OCI-LY7 (cell line): ENCODE data around the gene COL6A3. TPM values are rescaled to one million over a fixed set of nuclear protein-coding genes. Genes with fewer than 3 reads are reported as not detected.

Experiments
- BruUV-seq: library from RNA; stranded (reverse); fragments of 400-500 nt; replicated peaks from 2 replicates; lab custom pipeline; 2021; lab: Mats Ljungman, UMichigan
- CTCF ChIA-PET: fragments of 300-600 bp; sonication (Branson Sonifier 250); formaldehyde crosslinking; loops from one replicate; lab custom pipeline; 2022; ENCODE audit warnings: antibody characterized with exemption; ENCODE audit not compliant: unreplicated experiment; lab: Charles Lee
- POLR2A ChIA-PET: fragments of 300-600 bp; sonication (Branson Sonifier 250); formaldehyde crosslinking; loops from one replicate; lab custom pipeline; 2022; ENCODE audit warnings: antibody characterized with exemption; lab: Charles Lee
- DNase-seq: peaks from one replicate; pipeline ENCODE4 v3.0.0-alpha.2; 2015; ENCODE audit warnings: low spot score
- H2AFZ ChIP-seq: fragments of 200-600 bp; sonication (generic), shearing (Covaris generic); 2 replicates; pipeline ENCODE4 v1.6.1; 2014; ENCODE audit warnings: mild to moderate bottlenecking, antibody characterized with exemption, low read length, moderate library complexity
- H3K27ac ChIP-seq: fragments of 200-600 bp; sonication (generic); 2 replicates; pipeline ENCODE4 v1.5.1; 2014; ENCODE audit warnings: mixed run types, low read depth, mild to moderate bottlenecking, moderate library complexity, low read length, inconsistent platforms; ENCODE audit not compliant: poor library complexity, severe bottlenecking
- H3K36me3 ChIP-seq: fragments of 200-600 bp; sonication (generic); 2 replicates; pipeline ENCODE4 v1.6.1; 2014; ENCODE audit warnings: mild to moderate bottlenecking, antibody characterized with exemption, low read length, moderate library complexity, mixed read lengths; ENCODE audit not compliant: insufficient read depth
- H3K4me1 ChIP-seq: fragments of 200-600 bp; sonication (generic); 2 replicates; pipeline ENCODE4 v1.5.1; 2014; ENCODE audit warnings: mild to moderate bottlenecking, low read length; ENCODE audit not compliant: insufficient read depth, poor library complexity, severe bottlenecking
- H3K4me2 ChIP-seq: fragments of 200-600 bp; sonication (generic); 2 replicates; pipeline ENCODE4 v1.6.1; 2014; ENCODE audit warnings: mild to moderate bottlenecking, low read length
- H3K4me3 ChIP-seq: fragments of 200-600 bp; sonication (generic); 2 replicates; pipeline ENCODE4 v1.5.1; 2014; ENCODE audit warnings: mild to moderate bottlenecking, low read depth, low read length; ENCODE audit not compliant: poor library complexity, severe bottlenecking
- H3K79me2 ChIP-seq: fragments of 200-600 bp; sonication (generic); 2 replicates; pipeline ENCODE4 v1.6.1; 2016; ENCODE audit warnings: low read depth, mild to moderate bottlenecking, low read length, moderate library complexity, mixed read lengths; ENCODE audit not compliant: insufficient read depth
- H3K9me2 ChIP-seq: fragments of 200-600 bp; sonication (generic); 2 replicates; pipeline ENCODE4 v1.6.1; 2016; ENCODE audit warnings: mild to moderate bottlenecking, low read length, mixed read lengths; ENCODE audit not compliant: insufficient read depth
- H3K9me3 ChIP-seq: fragments of 200-600 bp; sonication (generic); 2 replicates; pipeline ENCODE4 v1.6.1; 2014; ENCODE audit warnings: mild to moderate bottlenecking, mixed run types, low read length, mixed read lengths
- H4K20me1 ChIP-seq: fragments of 200-600 bp; sonication (generic); 2 replicates; pipeline ENCODE4 v1.6.1; 2014; ENCODE audit warnings: mild to moderate bottlenecking, antibody characterized with exemption, low read length, moderate library complexity, mixed read lengths; ENCODE audit not compliant: insufficient read depth
- EZH2phosphoT487 ChIP-seq: fragments of 200-600 bp; sonication (generic); IDR thresholded peaks from 2 replicates; pipeline ENCODE4 v1.6.1; 2018; ENCODE audit warnings: low read depth, borderline replicate concordance, mild to moderate bottlenecking, mixed run types, antibody characterized with exemption, low read length, moderate library complexity, mixed read lengths
- intact Hi-C: fragments of 100-400 bp; cut with micrococcal nuclease; formaldehyde crosslinking; loops from one replicate; pipeline ENCODE4 v1.10.0; 2022; ENCODE audit not compliant: unreplicated experiment
- total RNA-seq, 2 experiments: library from RNA; depleted of rRNA in 1 of 2; stranded (reverse); fragments of >200 nt in 1 of 2; shearing (Covaris generic) in 1 of 2; gene quantifications; 2 replicates each; pipeline ENCODE4 v1.2.3, GENCODE V29; 2014 to 2022
- TF ChIP-seq, protein P1 (sequence below): fragments of 200-600 bp; sonication (generic); conservative IDR thresholded peaks from 2 replicates; pipeline ENCODE4 v1.5.1; 2014; ENCODE audit warnings: mild to moderate bottlenecking, antibody characterized with exemption, low read length, moderate library complexity, mixed read lengths

COL6A3 gene
- total RNA-seq, 2 experiments from 2014 or later = not detected

DNA sequence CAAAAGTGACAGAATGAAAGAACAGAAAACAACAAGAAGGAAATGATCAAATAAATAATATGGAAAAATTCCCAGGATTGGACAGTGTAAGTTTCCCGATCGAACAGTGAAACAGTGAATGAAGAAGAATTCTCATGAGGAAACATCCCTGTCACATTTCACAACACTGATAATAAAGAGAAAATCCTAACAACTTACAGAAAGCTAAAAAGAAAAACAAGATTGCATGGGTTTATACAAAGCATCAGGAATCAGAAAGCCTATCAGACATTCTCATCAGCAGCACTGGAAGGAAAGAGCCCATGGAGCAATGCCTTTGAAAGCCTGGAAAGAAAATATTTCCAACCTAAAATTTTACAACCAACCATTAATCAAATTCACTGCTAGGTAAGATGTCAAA is 9.9 kb upstream of the COL6A3 start:
- ChIA-PET CTCF (no interaction called here), POLR2A (interaction anchor here (0.6 kb wide), 2 partner anchors 362 to 643 kb away, joined by 3 to 5 read pairs; no protein-coding TSS in a partner anchor)
- no peaks in the 10 kb centered on the region for H3K4me1 ChIP-seq
- H3K4me3 ChIP-seq = no peak overlapping the region
- H2AFZ ChIP-seq = no peak overlapping the region
- no peaks in the 10 kb centered on the region for H3K36me3 ChIP-seq
- no peaks in the 10 kb centered on the region for H3K9me2 ChIP-seq
- no peak for TF ChIP-seq EZH2phosphoT487
- TF ChIP-seq, protein P1, sequence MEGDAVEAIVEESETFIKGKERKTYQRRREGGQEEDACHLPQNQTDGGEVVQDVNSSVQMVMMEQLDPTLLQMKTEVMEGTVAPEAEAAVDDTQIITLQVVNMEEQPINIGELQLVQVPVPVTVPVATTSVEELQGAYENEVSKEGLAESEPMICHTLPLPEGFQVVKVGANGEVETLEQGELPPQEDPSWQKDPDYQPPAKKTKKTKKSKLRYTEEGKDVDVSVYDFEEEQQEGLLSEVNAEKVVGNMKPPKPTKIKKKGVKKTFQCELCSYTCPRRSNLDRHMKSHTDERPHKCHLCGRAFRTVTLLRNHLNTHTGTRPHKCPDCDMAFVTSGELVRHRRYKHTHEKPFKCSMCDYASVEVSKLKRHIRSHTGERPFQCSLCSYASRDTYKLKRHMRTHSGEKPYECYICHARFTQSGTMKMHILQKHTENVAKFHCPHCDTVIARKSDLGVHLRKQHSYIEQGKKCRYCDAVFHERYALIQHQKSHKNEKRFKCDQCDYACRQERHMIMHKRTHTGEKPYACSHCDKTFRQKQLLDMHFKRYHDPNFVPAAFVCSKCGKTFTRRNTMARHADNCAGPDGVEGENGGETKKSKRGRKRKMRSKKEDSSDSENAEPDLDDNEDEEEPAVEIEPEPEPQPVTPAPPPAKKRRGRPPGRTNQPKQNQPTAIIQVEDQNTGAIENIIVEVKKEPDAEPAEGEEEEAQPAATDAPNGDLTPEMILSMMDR = no peak
- H3K27ac ChIP-seq = no peak overlapping the region
- H4K20me1 ChIP-seq = no peaks in the 10 kb centered on the region
- H3K4me2 ChIP-seq = no peak overlapping the region
- no peaks in the 10 kb centered on the region for H3K79me2 ChIP-seq
- intact Hi-C loops = no loop called here
- DNase-seq = no peak
- no TSS peak for BruUV-seq
- H3K9me3 ChIP-seq = no peaks in the 10 kb centered on the region

DNA sequence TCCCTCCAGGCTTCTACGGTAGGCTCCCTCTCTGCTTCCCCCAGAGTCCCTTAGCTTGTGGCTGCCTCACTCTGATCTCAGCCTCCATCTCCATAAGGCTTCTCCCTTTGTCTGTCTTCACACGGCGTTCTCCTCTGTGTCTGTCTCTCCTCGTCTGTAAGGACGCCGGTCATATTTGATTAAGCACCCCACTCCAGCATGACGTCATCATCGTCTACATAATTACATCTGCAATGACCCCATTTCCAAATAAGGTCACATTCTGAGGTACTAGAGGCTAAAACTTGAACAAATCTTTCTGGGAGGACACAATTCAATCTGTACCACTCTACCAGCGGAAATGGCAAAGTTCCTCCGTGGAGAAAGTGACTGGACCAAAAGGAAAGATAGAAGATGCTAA is 8.3 kb upstream of the COL6A3 start:
- intact Hi-C loops = no loop called here
- Histone ChIP-seq H3K79me2 (no peaks in the 10 kb centered on the region), H3K4me1 (no peaks in the 10 kb centered on the region), H2AFZ (no peak overlapping the region), H3K4me3 (no peak overlapping the region), H3K27ac (no peak overlapping the region), H3K36me3 (no peaks in the 10 kb centered on the region), H3K9me2 (no peaks in the 10 kb centered on the region), H3K4me2 (no peak overlapping the region), H4K20me1 (no peaks in the 10 kb centered on the region), H3K9me3 (no peaks in the 10 kb centered on the region)
- TF ChIP-seq, protein P1 = no peak
- no peak for TF ChIP-seq EZH2phosphoT487
- no peak for DNase-seq
- BruUV-seq = no TSS peak
- POLR2A ChIA-PET = interaction anchor here (0.8 to 1.6 kb wide), 2 partner anchors 11 to 335 kb away, joined by 3 to 4 read pairs; no protein-coding TSS in a partner anchor
- CTCF ChIA-PET = interaction anchor here (0.9 to 1.4 kb wide), 2 partner anchors 11 to 49 kb away, joined by 3 to 4 read pairs; no protein-coding TSS in a partner anchor

DNA sequence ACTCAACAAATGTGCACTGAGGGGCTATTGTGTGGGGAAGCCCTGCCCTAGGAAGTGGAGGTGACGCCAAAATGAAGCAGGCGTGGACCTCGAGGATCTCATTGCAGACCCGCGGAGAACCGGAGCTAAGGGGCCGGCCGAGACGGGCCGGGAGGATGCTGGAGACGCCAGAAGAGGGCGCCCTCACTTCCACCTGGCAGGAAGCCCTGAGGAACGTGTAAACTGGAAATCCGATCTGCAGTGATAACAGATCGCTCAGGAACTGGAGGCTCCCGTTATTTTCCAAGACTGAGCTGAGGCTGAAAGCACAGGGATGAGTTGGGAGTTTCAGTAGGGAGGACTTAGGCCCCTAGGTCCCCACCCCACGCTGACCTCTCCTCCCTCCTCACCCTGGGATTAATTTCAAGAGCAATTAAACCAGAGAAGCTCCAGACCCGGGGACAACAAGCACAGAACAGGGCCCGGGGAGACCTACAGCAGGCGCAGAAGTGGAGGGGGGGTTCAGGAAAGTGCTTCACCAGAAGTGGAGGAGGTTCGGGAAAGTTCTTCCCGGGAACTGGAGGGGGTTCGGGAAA is 7.7 kb upstream of the COL6A3 start:
- no TSS peak for BruUV-seq
- no peaks in the 10 kb centered on the region for H4K20me1 ChIP-seq
- H3K4me1 ChIP-seq = no peaks in the 10 kb centered on the region
- TF ChIP-seq, protein P1 = peak; percentile 85
- TF ChIP-seq EZH2phosphoT487 = no peak
- peak overlapping the region; percentile 23; the same call in 1 of the 2 replicates for H3K4me2 ChIP-seq
- H3K4me3 ChIP-seq = no peak overlapping the region
- DNase-seq = peak; percentile 50
- intact Hi-C loops = no loop called here
- POLR2A ChIA-PET = interaction anchor here (0.8 to 1.6 kb wide), 2 partner anchors 10 to 335 kb away, joined by 3 to 4 read pairs; no protein-coding TSS in a partner anchor
- H3K27ac ChIP-seq = no peak overlapping the region
- CTCF ChIA-PET = interaction anchor here (0.9 to 1.4 kb wide), 2 partner anchors 10 to 50 kb away, joined by 3 to 4 read pairs; no protein-coding TSS in a partner anchor
- no peaks in the 10 kb centered on the region for H3K79me2 ChIP-seq
- no peaks in the 10 kb centered on the region for H3K9me3 ChIP-seq
- H3K9me2 ChIP-seq = no peaks in the 10 kb centered on the region
- H3K36me3 ChIP-seq = no peaks in the 10 kb centered on the region
- peak overlapping the region; percentile 39; the same call in 1 of the 2 replicates for H2AFZ ChIP-seq
